D721Med (cell line): ENCODE results near the gene SIK2.

Experiments used
- DNase-seq: peaks from one replicate; pipeline ENCODE4 v3.0.0; 2011; ENCODE audit warnings: low spot score; ENCODE audit not compliant: insufficient read length
- FAIRE-seq: peaks from 2 replicates; lab custom pipeline; 2011; peaks lifted over from hg19 to GRCh38; lab: Jason Lieb, UNC
- TF ChIP-seq, protein P1 (sequence below): IDR thresholded peaks from 2 replicates; pipeline ENCODE4 v1.5.1; 2012; ENCODE audit warnings: mild to moderate bottlenecking, control low read depth; ENCODE audit not compliant: insufficient read depth; ENCODE audit errors: missing control alignments

Gene SIK2

DNA sequence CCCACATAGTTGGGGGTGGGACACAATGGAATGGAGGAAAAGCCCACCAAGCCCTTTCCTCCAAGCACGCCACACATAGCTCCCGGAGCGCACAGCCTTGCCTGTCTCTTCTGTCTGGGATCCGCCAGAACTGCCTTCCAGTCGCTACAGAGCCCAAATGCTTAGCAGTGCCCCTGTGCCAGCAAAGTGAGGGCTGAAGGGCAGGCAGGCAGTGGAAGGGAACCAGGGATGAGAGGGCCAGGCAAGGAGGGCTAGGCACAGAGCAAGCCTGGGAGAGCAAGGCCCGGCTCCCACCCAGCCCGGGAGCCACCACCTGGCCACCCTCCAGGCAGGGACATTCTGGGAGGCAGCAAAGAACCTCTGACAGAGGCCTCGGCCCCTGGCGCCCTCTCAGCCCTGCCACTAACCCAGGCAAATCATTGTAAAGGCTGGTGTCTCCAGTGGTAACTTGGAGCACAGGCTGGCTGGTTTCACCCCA lies 131.4 kb downstream of the SIK2 start:
- TF ChIP-seq, protein P1, sequence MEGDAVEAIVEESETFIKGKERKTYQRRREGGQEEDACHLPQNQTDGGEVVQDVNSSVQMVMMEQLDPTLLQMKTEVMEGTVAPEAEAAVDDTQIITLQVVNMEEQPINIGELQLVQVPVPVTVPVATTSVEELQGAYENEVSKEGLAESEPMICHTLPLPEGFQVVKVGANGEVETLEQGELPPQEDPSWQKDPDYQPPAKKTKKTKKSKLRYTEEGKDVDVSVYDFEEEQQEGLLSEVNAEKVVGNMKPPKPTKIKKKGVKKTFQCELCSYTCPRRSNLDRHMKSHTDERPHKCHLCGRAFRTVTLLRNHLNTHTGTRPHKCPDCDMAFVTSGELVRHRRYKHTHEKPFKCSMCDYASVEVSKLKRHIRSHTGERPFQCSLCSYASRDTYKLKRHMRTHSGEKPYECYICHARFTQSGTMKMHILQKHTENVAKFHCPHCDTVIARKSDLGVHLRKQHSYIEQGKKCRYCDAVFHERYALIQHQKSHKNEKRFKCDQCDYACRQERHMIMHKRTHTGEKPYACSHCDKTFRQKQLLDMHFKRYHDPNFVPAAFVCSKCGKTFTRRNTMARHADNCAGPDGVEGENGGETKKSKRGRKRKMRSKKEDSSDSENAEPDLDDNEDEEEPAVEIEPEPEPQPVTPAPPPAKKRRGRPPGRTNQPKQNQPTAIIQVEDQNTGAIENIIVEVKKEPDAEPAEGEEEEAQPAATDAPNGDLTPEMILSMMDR = no peak
- DNase-seq (no peak), FAIRE-seq (no peak)

DNA sequence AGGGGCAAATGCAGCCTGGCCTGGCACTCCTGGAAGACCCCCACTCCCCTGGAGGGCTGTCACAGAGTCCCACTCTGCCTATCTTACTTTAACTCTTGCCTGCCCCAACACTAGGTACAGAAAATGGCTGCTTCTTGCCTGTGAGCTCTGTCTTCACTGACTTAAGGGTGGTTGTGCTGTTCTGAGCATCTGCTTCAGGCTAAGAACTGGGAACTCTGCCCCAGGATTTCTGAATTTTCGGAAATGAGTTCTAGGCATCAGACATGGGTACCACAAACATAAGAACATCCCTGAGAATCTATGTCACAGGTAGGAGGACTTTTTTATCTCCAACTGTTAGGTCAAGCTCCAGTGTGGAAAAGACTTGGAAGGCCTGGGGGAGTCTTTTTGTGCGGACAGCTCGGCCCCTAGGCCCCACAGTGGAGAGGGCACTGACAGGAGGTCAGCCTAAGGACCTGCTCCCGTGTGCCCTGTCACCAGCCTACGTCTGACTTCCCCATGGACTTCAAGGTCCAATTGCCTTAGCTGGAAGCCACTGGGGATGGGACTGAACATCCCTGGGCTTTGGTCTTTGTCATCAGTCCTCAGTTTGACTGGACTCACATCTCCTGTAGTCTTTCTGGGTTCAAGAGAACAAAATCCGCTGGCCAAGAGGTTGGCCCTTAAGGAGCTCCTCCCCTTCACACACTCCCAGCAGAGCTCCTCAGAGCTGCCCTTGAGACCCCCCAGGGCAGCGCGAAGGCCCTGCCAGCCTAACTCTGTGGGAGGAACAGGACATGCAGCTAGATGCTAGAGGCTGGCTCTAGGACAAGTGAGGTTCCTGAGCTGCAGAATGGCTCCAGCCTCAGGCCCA lies 132.1 kb downstream of the SIK2 start:
- no peak for FAIRE-seq
- TF ChIP-seq, protein P1 = no peak
- DNase-seq = no peak

DNA sequence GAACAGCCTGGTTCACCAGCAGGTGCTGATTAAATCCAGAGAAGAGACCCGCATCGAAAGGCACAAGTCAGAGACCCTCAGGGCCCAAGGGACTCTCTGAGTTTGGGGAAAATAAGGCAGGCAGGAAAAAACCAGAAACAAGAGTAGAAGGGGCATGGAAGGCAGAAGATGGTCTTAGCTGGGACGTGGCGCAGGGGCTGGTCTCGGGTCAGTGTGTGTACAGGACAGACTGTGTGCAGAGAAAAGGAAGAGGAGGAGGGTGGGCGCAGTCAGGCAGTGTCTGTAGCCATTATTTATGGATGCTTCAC lies 132.7 kb downstream of the SIK2 start:
- DNase-seq = no peak
- TF ChIP-seq, protein P1 = no peak
- no peak for FAIRE-seq

DNA sequence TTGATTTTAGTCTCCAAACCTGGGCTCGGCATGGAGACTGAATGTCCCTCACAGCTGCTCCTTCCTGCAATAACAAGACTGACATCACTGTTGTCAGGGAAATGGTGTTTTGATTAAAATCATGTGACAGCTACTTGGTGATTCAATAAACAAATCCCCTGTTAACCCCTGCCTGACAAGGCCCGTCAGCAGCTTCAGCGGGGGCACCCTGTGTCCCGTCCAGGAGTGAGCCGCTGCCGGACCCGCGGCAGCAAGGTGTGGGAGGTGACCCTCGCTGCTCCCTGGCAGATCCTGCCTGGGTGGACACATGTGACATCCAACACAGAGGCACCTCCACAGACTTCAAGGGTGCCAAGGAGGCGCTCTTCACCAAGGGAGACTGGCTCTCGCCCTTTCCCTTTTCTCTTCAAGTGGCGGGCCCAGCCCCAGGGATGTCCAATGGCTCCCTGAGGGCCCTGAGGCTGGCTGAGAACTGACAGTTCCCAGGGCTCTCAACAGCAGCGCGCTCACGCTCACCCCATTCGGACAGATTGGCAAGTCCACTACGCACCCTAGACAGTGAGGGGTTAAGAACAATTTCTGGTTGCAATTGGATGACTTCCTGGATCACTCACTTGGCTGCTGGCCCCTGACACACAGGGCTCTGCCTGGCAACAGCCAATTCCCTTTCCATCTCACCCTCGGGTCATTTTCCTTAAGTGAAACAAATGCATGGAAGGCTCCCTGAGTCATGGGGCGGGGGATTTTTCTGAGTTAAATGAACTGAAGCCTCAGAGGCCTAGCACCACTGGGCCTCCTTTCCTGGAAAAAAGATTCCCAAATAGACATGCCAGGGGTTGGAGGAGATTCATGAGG lies 133.2 kb downstream of the SIK2 start:
- TF ChIP-seq, protein P1 = no peak
- FAIRE-seq (no peak), DNase-seq (no peak)

DNA sequence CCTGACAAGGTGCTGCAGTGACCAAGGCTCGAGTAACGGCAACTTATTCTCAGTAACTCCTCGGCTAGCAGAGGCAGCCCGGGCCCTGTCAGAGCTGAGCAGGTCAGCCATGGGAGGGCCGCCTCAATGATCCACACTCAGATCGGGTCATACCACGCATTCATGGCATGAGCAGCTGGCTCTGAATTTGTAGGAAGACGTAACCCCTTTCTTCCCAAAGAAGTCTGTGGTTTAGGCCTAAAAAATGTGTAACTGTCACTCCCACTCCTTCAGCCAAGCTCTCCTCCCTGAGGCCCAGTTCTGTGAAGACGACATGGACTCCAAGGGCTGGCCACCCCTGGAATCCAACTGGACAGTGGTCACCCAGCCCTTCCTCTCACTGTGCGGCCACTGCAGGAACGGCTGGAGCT lies 133.9 kb downstream of the SIK2 start:
- TF ChIP-seq, protein P1 = no peak
- DNase-seq = no peak
- no peak for FAIRE-seq

DNA sequence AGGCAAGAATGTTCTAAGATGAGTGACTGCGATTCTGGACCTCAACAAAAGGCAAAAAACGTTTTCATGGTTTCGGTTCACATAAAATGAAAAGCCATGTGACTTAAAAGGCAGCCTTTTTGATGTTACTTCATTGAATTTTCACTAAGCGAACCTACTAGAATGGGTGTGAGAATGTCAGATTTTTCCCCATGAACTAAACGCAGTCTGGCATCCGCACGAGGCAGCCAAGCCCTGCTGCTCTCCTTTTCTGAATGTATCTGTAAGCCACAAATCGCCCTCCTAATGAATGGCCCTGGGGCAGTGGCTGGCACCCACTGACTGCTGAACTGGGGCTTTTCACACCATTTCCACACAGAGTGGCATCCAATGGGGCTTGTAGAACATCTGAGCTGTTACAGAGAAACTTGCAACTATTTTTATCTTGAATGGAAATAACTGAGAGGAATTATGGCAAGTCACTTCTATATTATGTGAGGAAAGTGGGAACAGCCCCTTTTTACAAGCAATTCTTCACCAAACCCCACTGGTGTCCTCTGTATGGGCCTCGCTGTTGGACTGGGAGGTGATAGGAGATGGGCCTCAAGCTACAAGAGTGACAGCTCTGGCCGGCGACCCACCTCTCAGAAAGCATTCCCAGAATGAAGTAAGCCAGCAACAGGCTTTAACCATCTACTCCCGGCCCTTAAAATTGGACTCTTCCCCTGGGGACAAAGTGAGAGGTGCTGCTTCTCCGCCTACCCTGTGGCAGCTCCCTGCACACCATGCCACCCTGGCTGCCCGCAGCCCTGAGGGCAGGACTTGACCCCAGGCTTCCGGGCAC lies 134.6 kb downstream of the SIK2 start:
- FAIRE-seq = no peak
- TF ChIP-seq, protein P1 = no peak
- no peak for DNase-seq
